ENCODE results near the gene PCIF1.
A peak's percentile ranks its signal among the peaks of the same experiment; 100 is the strongest.

The PCIF1 gene

GRCh38 chr20:45934586-45935415 lies at the start of gene PCIF1:
Gene PCIF1 (plus strand): TSS chr20:45934683. CDS start chr20:45939000, 4,317 bp downstream.
- Mint-ChIP-seq H3K4me3 (peak within 1 kb of the TSS; percentile 99), H3K9me3 (no peaks in the 10 kb centered on the region), H3K27me3 (no peaks in the 10 kb centered on the region), H3K4me1 (peaks cover 30% of the 10 kb centered on the region), H3K36me3 (peaks cover 27% of the 10 kb centered on the region), H3K27ac (peak within 1 kb of the TSS; percentile 99)
- ATAC-seq = peak; percentile 93

GRCh38 chr20:45886590-45887345 lies 47.7 kb upstream of the PCIF1 start:
- Mint-ChIP-seq H3K36me3 (peaks cover 27% of the 10 kb centered on the region), H3K4me3 (no peak overlapping the region), H3K27ac (no peak overlapping the region), H3K9me3 (no peaks in the 10 kb centered on the region), H3K4me1 (peaks cover 66% of the 10 kb centered on the region), H3K27me3 (no peaks in the 10 kb centered on the region)
- no peak for ATAC-seq

GRCh38 chr20:45887346-45887715 lies 47.2 kb upstream of the PCIF1 start, which contains the start of gene SPATA25:
Gene SPATA25 (minus strand): TSS chr20:45887622. CDS start chr20:45887590, 32 bp downstream.
- no peaks in the 10 kb centered on the region for H3K9me3 Mint-ChIP-seq
- H3K4me1 Mint-ChIP-seq = peaks cover 66% of the 10 kb centered on the region
- no peak within 1 kb of the TSS for H3K4me3 Mint-ChIP-seq
- H3K27me3 Mint-ChIP-seq = no peaks in the 10 kb centered on the region
- H3K36me3 Mint-ChIP-seq = peaks cover 26% of the 10 kb centered on the region
- ATAC-seq = no peak
- no peak within 1 kb of the TSS for H3K27ac Mint-ChIP-seq

- H3K4me1 Mint-ChIP-seq = peaks cover 66% of the 10 kb centered on the region
These were observed 45.8 kb upstream of the PCIF1 start for GRCh38 chr20:45888681-45889080.

GRCh38 chr20:45890077-45890984 lies 44.2 kb upstream of the PCIF1 start:
- Mint-ChIP-seq H3K4me3 (peak overlapping the region; percentile 90), H3K4me1 (peaks cover 58% of the 10 kb centered on the region), H3K36me3 (peaks cover 20% of the 10 kb centered on the region), H3K27me3 (no peaks in the 10 kb centered on the region), H3K27ac (peak overlapping the region; percentile 88), H3K9me3 (no peaks in the 10 kb centered on the region)
- ATAC-seq = peak; percentile 18

More at GRCh38 chr20:45888681-45889080, 45.8 kb upstream of the PCIF1 start:
- H3K36me3 Mint-ChIP-seq = peaks cover 13% of the 10 kb centered on the region
- no peaks in the 10 kb centered on the region for H3K27me3 Mint-ChIP-seq
- ATAC-seq = no peak
- no peaks in the 10 kb centered on the region for H3K9me3 Mint-ChIP-seq
- H3K27ac Mint-ChIP-seq = peak overlapping the region; percentile 88
- no peak overlapping the region for H3K4me3 Mint-ChIP-seq

GRCh38 chr20:45890985-45891983 lies 43.2 kb upstream of the PCIF1 start, which contains the start of the genes CTSA and NEURL2:
Gene CTSA (plus strand): TSS chr20:45891335. CDS start chr20:45891569, 234 bp downstream.
Gene NEURL2 (minus strand): TSS chr20:45891208. CDS start chr20:45890991, 217 bp downstream.
- peaks cover 56% of the 10 kb centered on the region for H3K4me1 Mint-ChIP-seq
- H3K9me3 Mint-ChIP-seq = no peaks in the 10 kb centered on the region
- peak; percentile 90 for ATAC-seq
- H3K4me3 Mint-ChIP-seq = peak within 1 kb of the TSS; percentile 90
- H3K36me3 Mint-ChIP-seq = peaks cover 20% of the 10 kb centered on the region
- peak within 1 kb of the TSS; percentile 88 for H3K27ac Mint-ChIP-seq
- H3K27me3 Mint-ChIP-seq = no peaks in the 10 kb centered on the region

GRCh38 chr20:45892049-45892825 lies 42.2 kb upstream of the PCIF1 start:
- Mint-ChIP-seq H3K27me3 (no peaks in the 10 kb centered on the region), H3K9me3 (no peaks in the 10 kb centered on the region), H3K36me3 (peaks cover 25% of the 10 kb centered on the region), H3K4me3 (peak overlapping the region; percentile 90), H3K27ac (peak overlapping the region; percentile 88), H3K4me1 (peaks cover 49% of the 10 kb centered on the region)
- no peak for ATAC-seq

- ATAC-seq = peak; percentile 68
- H3K27ac Mint-ChIP-seq = peak overlapping the region; percentile 88
These were observed 41.5 kb upstream of the PCIF1 start for GRCh38 chr20:45892828-45893500.

GRCh38 chr20:45893831-45894230 lies 40.7 kb upstream of the PCIF1 start:
- H3K4me3 Mint-ChIP-seq = no peak overlapping the region

More at GRCh38 chr20:45892828-45893500, 41.5 kb upstream of the PCIF1 start:
- peaks cover 32% of the 10 kb centered on the region for H3K36me3 Mint-ChIP-seq
- peak overlapping the region; percentile 90 for H3K4me3 Mint-ChIP-seq
- no peaks in the 10 kb centered on the region for H3K27me3 Mint-ChIP-seq
- H3K4me1 Mint-ChIP-seq = peaks cover 49% of the 10 kb centered on the region
- no peaks in the 10 kb centered on the region for H3K9me3 Mint-ChIP-seq

GRCh38 chr20:45894797-45895196 lies 39.7 kb upstream of the PCIF1 start:
- Mint-ChIP-seq H3K27ac (no peak overlapping the region), H3K27me3 (no peaks in the 10 kb centered on the region), H3K4me3 (no peak overlapping the region), H3K4me1 (peaks cover 33% of the 10 kb centered on the region), H3K36me3 (peaks cover 44% of the 10 kb centered on the region), H3K9me3 (no peaks in the 10 kb centered on the region)
- no peak for ATAC-seq

More at GRCh38 chr20:45893831-45894230, 40.7 kb upstream of the PCIF1 start:
- Mint-ChIP-seq H3K27me3 (no peaks in the 10 kb centered on the region), H3K4me1 (peaks cover 43% of the 10 kb centered on the region), H3K9me3 (no peaks in the 10 kb centered on the region), H3K27ac (peak overlapping the region; percentile 88), H3K36me3 (peaks cover 40% of the 10 kb centered on the region)
- no peak for ATAC-seq

GRCh38 chr20:45896641-45897161 lies 37.8 kb upstream of the PCIF1 start:
- Mint-ChIP-seq H3K27ac (no peak overlapping the region), H3K9me3 (no peaks in the 10 kb centered on the region), H3K36me3 (peaks cover 44% of the 10 kb centered on the region), H3K4me3 (no peak overlapping the region), H3K27me3 (no peaks in the 10 kb centered on the region), H3K4me1 (peaks cover 26% of the 10 kb centered on the region)
- ATAC-seq = no peak

- H3K27me3 Mint-ChIP-seq = no peaks in the 10 kb centered on the region
- H3K9me3 Mint-ChIP-seq = no peaks in the 10 kb centered on the region
- no peak for ATAC-seq
- H3K4me1 Mint-ChIP-seq = peaks cover 23% of the 10 kb centered on the region
- H3K27ac Mint-ChIP-seq = no peak overlapping the region
- peaks cover 44% of the 10 kb centered on the region for H3K36me3 Mint-ChIP-seq
- H3K4me3 Mint-ChIP-seq = no peak overlapping the region
These were observed 37.2 kb upstream of the PCIF1 start for GRCh38 chr20:45897289-45897688.
